22Rv1 (cell line): ENCODE data around the gene DCDC2.

ENCODE experiments used
- H3K27ac ChIP-seq: fragments of 450-650 bp; 2 replicates; pipeline ENCODE4 v1.5.1; 2017
- ZFX ChIP-seq: fragments of 450-650 bp; IDR thresholded peaks from 2 replicates; pipeline ENCODE4 v1.6.1; 2017; ENCODE audit warnings: antibody characterized with exemption, borderline replicate concordance
- TF ChIP-seq, protein P1 (sequence below): fragments of 450-650 bp; IDR thresholded peaks from 2 replicates; pipeline ENCODE4 v1.5.1; 2017; ENCODE audit warnings: mild to moderate bottlenecking

The DCDC2 gene

DNA sequence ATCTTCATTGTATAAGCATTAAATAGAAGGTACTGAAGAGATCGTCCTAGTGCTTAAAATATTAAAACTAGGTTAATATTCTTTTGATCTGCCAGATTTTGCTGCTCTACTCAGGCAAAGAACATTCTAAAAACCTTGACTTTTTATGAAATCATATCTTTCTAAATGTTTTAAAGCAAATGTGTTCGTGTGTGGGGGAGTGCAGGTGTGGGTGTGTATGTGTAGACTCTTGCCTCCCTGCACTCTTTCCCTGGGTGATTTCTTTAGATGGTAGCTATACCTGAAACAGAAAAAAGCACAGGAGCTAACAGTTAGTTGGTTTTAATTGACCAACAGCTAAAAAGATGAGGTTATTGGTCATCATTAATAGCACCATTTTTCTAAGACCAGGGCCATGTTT lies 226.1 kb downstream of the DCDC2 start:
- no peak overlapping the region for H3K27ac ChIP-seq
- TF ChIP-seq ZFX, result no peak
- TF ChIP-seq, protein P1, sequence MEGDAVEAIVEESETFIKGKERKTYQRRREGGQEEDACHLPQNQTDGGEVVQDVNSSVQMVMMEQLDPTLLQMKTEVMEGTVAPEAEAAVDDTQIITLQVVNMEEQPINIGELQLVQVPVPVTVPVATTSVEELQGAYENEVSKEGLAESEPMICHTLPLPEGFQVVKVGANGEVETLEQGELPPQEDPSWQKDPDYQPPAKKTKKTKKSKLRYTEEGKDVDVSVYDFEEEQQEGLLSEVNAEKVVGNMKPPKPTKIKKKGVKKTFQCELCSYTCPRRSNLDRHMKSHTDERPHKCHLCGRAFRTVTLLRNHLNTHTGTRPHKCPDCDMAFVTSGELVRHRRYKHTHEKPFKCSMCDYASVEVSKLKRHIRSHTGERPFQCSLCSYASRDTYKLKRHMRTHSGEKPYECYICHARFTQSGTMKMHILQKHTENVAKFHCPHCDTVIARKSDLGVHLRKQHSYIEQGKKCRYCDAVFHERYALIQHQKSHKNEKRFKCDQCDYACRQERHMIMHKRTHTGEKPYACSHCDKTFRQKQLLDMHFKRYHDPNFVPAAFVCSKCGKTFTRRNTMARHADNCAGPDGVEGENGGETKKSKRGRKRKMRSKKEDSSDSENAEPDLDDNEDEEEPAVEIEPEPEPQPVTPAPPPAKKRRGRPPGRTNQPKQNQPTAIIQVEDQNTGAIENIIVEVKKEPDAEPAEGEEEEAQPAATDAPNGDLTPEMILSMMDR, result no peak

DNA sequence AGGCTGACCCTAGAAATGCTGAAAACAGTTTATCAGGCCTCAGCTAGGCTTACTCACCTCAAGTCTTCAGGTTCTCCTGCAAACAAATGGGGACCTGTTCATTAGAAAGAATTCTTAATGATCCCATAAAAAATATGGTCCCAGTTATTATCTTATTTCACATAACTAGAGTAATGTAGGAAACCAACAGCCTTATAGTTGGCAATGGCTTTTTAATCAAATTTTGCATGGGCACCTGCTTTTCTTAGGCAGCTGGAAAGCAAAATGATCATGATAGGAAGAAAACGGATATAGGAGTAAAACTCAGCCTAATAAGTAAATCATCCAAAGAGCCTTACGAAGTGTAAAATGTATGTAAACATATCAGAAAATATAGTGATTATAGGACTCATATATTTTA lies 230.5 kb downstream of the DCDC2 start:
- TF ChIP-seq, protein P1, result no peak
- no peak for TF ChIP-seq ZFX
- no peak overlapping the region for H3K27ac ChIP-seq

DNA sequence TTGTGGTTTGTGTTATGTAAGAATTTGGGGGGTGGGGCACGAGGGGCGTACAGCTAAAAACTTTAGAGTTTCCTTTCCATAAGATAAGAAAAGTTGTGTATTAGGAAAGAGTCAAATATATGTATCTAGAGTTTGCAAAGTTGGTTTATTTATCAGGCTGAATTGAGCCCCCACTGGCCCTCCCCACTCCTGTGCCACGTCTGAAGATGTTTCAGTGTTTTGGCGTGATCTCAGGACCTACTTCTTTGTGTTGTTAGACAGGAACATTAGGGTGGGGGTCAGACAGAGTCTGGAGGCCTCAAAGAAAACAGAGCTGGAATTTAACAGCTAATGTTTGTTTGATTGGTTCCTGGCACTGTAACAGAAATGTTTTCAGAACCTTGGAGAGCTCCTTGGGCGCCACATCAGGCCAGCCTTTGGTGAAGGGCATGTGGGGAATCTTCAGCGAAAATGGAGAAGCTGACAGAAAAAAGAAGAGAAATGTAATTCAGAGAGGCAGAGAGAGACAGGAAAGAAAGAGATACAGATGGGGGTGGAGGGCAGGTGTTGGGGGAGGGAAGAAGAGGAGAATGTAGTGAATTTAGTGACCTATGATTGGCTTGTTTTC lies 231.2 kb downstream of the DCDC2 start:
- H3K27ac ChIP-seq, result no peak overlapping the region
- TF ChIP-seq ZFX, result no peak
- TF ChIP-seq, protein P1, result no peak

DNA sequence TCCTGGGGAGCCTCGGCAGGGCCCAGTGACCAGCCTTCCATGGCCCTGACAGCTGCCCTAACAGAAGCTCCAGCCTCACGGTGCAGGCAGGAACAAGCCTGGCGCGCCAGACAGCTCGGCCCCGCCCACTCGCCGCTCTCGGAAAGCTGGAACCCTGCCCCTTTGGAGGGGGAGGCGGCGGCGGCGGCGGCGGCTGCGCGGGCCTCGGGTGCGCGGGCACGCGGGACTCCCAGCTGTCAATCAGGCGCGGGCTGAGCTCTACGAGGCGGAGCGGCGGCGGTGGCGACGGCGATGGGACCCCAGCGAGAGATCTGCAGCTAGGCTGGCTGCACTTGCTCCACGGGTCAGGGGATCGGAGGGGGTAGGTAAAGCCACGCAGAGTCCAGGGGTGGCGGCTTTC lies 231.9 kb downstream of the DCDC2 start, which contains the start of gene NRSN1:
NRSN1 (plus strand) TSS at position 236 of the 400 bp plus-strand sequence. CDS start 8,113 bp downstream, outside the sequence.
- TF ChIP-seq, protein P1, result no peak
- no peak for TF ChIP-seq ZFX
- no peak within 1 kb of the TSS for H3K27ac ChIP-seq

DNA sequence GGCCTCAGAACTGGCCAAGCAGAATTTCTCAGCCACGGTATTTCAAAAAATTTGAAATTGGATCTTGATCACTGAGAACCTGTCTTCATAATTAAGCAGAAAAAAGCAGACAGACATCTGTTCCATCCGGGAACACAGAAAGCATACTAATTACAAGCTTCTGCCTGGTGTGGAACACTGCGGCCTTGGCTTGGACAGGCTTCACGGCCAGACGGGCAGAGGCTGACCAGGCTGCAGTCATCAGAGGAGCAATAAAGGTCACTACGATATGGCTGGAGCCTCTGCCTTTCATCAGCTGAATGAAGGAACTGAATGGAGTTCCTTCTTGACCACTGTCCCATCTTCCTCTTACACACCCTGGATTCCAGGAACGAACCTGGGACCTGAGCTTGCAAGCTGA lies 235.7 kb downstream of the DCDC2 start:
- no peak overlapping the region for H3K27ac ChIP-seq
- no peak for TF ChIP-seq ZFX
- TF ChIP-seq, protein P1, result no peak
